ENCODE data around the gene ZBTB6. TPM values are rescaled to one million over a fixed set of nuclear protein-coding genes. Genes with fewer than 3 reads are reported as not detected.

The ZBTB6 gene
- total and polyA plus RNA-seq, 2 of the 13 experiments (the other 11 are each of a cell fraction or from before 2014, with no cell fraction given) = 3.7 to 7.1 TPM

- TF ChIP-seq PITX1 (CRISPR knock-in tag; IDR thresholded peaks at IDR 0.05) (no peak), GFI1 (CRISPR knock-in tag; IDR thresholded peaks at IDR 0.05; ENCODE audit: borderline replicate concordance) (no peak), PREB (CRISPR knock-in tag; IDR thresholded peaks at IDR 0.05) (no peak), ZNF773 (CRISPR knock-in tag; IDR thresholded peaks at IDR 0.05; ENCODE audit: borderline replicate concordance) (no peak)
These were observed 9.6 kb upstream of the ZBTB6 start (continued) for GRCh38 chr9:122922713-122923112.

GRCh38 chr9:122918310-122918709 is 5.2 kb upstream of the ZBTB6 start:
- intact Hi-C loops (cut with micrococcal nuclease; ENCODE audit: unreplicated experiment) (no loop called here), in situ Hi-C loops (cut with HindIII; ENCODE audit: extremely low pct_ligation_motif_present, low pct_unique_long_range_greater_than_20kb) (no loop called here)
- H3K4me2 ChIP-seq (ENCODE audit: low read depth, low read length) = no peak overlapping the region
- peaks cover 4 to 26% of the 10 kb centered on the region in 2 experiments; a peak in 3 of 5 replicates for H3K36me3 ChIP-seq (replicated peaks in 1 of 2; ENCODE audit: control insufficient read depth in 1 of 2, insufficient read depth in 2 of 2, low read length in 2 of 2)
- H3K9ac ChIP-seq (ENCODE audit: insufficient read depth, low read depth, low read length) = no peak overlapping the region
- FAIRE-seq (no peak), DNase-seq (ENCODE audit: low spot score) (no peak), ATAC-seq (no peak)
- H3K27ac ChIP-seq (ENCODE audit: extremely low read length, insufficient read depth, low read length) = no peak overlapping the region
- no peaks in the 10 kb centered on the region for H3K4me1 ChIP-seq (ENCODE audit: insufficient read depth, low read length)
- no peak overlapping the region for H2AFZ ChIP-seq (ENCODE audit: low read length)
- no TSS peak for BruUV-seq (replicated peaks)
- no peak overlapping the region for H3K4me3 ChIP-seq (replicated peaks in 1 of 3; ENCODE audit: insufficient read depth in 1 of 3, low read depth in 2 of 3, low read length in 3 of 3)
- POLR2A ChIA-PET = no interaction called here
- H3K9me3 ChIP-seq (ENCODE audit: low read length) = no peaks in the 10 kb centered on the region
- CTCF ChIA-PET (ENCODE audit: low intra/inter-chr PET ratio, low total read pairs) = no interaction called here
- no peaks in the 10 kb centered on the region for H3K27me3 ChIP-seq (ENCODE audit: control insufficient read depth in 1 of 2, insufficient read depth in 2 of 2, low read length in 2 of 2)
- H4K20me1 ChIP-seq (ENCODE audit: insufficient read depth, low read length) = no peaks in the 10 kb centered on the region
- TF ChIP-seq MNT (IDR thresholded peaks at IDR 0.05) (no peak), ARID2 (CRISPR knock-in tag; IDR thresholded peaks at IDR 0.05; ENCODE audit: borderline replicate concordance) (no peak), ZNF740 (CRISPR knock-in tag; IDR thresholded peaks at IDR 0.05) (no peak), ATRX (CRISPR knock-in tag; IDR thresholded peaks at IDR 0.05; ENCODE audit: borderline replicate concordance) (no peak), ZBTB33 (CRISPR knock-in tag; IDR thresholded peaks at IDR 0.05) (no peak), ZIK1 (CRISPR knock-in tag; IDR thresholded peaks at IDR 0.05; ENCODE audit: borderline replicate concordance, low read depth) (no peak), NR2F6 (IDR thresholded peaks at IDR 0.05) (no peak), NR2F6 (CRISPR knock-in tag; IDR thresholded peaks at IDR 0.05) (no peak), ZNF766 (CRISPR knock-in tag; IDR thresholded peaks at IDR 0.05; ENCODE audit: borderline replicate concordance) (no peak), ESRRA (CRISPR knock-in tag; IDR thresholded peaks at IDR 0.05; ENCODE audit: low read depth) (no peak), ZNF30 (CRISPR knock-in tag; IDR thresholded peaks at IDR 0.05) (no peak)
- WGBS (ENCODE audit: low lambda C conversion rate) = 64% methylated on average over 2 of the region's 2 CpGs
- peaks cover under 1% of the 10 kb centered on the region for H3K79me2 ChIP-seq (ENCODE audit: insufficient read depth, low read length)

All from HepG2 (cell line).